PC-9 (cell line): Measurements from ENCODE around the gene AMDHD2.
"Not testable (repeated sequence)": the region's sequence is repeated elsewhere in the genome, so short reads cannot be mapped to it uniquely, and the experiment has no call there.

Experiments
- EZH2 ChIP-seq: fragments of 200-600 bp; sonication (generic); IDR thresholded peaks from 2 replicates; pipeline ENCODE4 v1.8.0; 2017; ENCODE audit warnings: antibody characterized with exemption, low read depth
- TF ChIP-seq, protein P1 (sequence below): fragments of 200-600 bp; sonication (generic); conservative IDR thresholded peaks from 2 replicates; pipeline ENCODE4 v1.6.1; 2017; ENCODE audit warnings: mixed run types, antibody characterized with exemption, mild to moderate bottlenecking, moderate library complexity

DNA sequence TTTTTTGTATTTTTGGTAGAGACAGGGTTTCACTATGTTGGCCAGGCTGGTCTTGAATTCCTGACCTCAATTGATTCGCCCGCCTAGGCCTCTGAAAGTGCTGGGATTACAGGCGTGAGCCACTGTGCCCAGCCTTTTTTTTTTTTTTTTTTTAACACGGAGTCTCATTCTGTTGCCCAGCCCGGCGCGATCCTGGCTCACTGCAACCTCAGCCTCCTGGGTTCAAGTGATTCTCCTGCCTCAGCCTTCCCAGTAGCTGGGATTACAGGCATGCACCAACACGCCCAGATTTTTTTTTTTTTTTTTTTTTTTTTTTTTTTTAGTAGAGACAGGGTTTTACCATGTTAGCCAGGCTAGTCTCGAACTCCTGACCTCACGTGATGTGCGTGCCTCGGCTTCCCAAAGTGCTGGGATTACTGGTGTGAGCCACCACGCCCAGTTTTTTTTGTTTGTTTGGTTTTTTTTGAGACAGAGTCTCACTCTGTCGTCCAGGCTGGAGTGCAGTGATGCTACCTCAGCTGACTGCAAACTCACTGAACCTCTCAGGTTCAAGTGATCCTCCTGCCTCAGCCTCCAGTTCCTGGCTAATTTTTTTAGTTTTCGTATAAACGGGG is 13.1 kb downstream of the AMDHD2 start:
- TF ChIP-seq, protein P1, sequence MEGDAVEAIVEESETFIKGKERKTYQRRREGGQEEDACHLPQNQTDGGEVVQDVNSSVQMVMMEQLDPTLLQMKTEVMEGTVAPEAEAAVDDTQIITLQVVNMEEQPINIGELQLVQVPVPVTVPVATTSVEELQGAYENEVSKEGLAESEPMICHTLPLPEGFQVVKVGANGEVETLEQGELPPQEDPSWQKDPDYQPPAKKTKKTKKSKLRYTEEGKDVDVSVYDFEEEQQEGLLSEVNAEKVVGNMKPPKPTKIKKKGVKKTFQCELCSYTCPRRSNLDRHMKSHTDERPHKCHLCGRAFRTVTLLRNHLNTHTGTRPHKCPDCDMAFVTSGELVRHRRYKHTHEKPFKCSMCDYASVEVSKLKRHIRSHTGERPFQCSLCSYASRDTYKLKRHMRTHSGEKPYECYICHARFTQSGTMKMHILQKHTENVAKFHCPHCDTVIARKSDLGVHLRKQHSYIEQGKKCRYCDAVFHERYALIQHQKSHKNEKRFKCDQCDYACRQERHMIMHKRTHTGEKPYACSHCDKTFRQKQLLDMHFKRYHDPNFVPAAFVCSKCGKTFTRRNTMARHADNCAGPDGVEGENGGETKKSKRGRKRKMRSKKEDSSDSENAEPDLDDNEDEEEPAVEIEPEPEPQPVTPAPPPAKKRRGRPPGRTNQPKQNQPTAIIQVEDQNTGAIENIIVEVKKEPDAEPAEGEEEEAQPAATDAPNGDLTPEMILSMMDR, result not testable (repeated sequence)
- TF ChIP-seq EZH2, result not testable (repeated sequence)
